ENCODE data around the gene GPR183. TPM values are rescaled to one million over a fixed set of nuclear protein-coding genes. Genes with fewer than 3 reads are reported as not detected.

GPR183 gene
- total and polyA plus RNA-seq, 2 of the 8 experiments (the other 6 are each of a cell fraction or from before 2014, with no cell fraction given): not detected

DNA sequence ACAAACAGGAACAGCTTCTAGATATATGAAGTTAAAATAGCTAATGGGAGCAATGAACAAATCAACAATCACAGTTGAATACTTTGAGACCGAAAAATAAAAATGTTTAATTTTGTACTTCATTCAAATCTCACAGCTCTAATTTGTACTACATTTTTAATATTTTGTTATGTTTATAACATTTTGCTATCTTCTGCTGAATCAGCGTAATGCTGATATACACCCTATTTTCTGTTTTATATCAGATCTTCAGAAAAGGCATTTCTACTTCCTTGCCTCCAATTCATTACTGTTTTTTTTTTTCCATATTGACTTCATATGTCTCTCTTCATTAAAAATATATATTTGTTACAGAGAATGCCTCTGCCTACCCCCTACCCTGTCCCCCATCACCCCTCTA, 27.9 kb upstream of the GPR183 start:
- H3K9ac ChIP-seq (replicated peaks in 1 of 4; ENCODE audit: extremely low read depth in 1 of 4, low read depth in 3 of 4, low read length in 3 of 4): no peak overlapping the region
- ChIA-PET POLR2A (ENCODE audit: partially characterized antibody) (interaction anchor here (0.8 kb wide), 1 partner anchor 126 kb away, joined by 3 read pairs; no protein-coding TSS in a partner anchor), CTCF (ENCODE audit: partially characterized antibody) (interaction anchor here (0.8 to 1.7 kb wide), 10 partner anchors 8 to 507 kb away, joined by 3 to 5 read pairs (median 3); no protein-coding TSS in a partner anchor)
- no peak overlapping the region for H3K18ac ChIP-seq (ENCODE audit: extremely low read depth, low read length)
- no peak overlapping the region for H3K14ac ChIP-seq (ENCODE audit: insufficient read length)
- WGBS, 2 experiments (ENCODE audit: extremely low coverage in 1 of 2, insufficient coverage in 1 of 2, insufficient read length in 1 of 2, insufficient replicate concordance in 2 of 2, low coverage in 1 of 2, low lambda C conversion rate in 2 of 2, missing lambda C conversion rate in 1 of 2): 92% methylated on average over 2 of the region's 2 CpGs; no CpG with 5 or more reads in 1 of the 2 experiments
- H3K79me1 ChIP-seq (ENCODE audit: low read depth, low read length): no peaks in the 10 kb centered on the region
- no peak overlapping the region for H2AK5ac ChIP-seq (ENCODE audit: low read depth, low read length)
- H4K91ac ChIP-seq (replicated peaks; ENCODE audit: insufficient read length, low read length): no peak overlapping the region
- no peaks in the 10 kb centered on the region for H3K27me3 ChIP-seq (replicated peaks in 1 of 4; ENCODE audit: control insufficient read depth in 3 of 4, extremely low read depth in 1 of 4, insufficient read depth in 3 of 4, low read length in 3 of 4)
- H3K9me3 ChIP-seq (ENCODE audit: insufficient read depth in 2 of 2, low read depth in 1 of 2, low read length in 1 of 2): no peaks in the 10 kb centered on the region
- no peaks in the 10 kb centered on the region for H3K23me2 ChIP-seq (ENCODE audit: low read depth, low read length)
- no peak overlapping the region for H2BK20ac ChIP-seq (ENCODE audit: low read length)
- no peak overlapping the region for H4K5ac ChIP-seq (ENCODE audit: insufficient read length, low read depth, low read length)
- no peak overlapping the region for H3K23ac ChIP-seq (ENCODE audit: insufficient read length)
- H2BK12ac ChIP-seq (ENCODE audit: low read depth, low read length): no peak overlapping the region
- no peak overlapping the region for H3K4me2 ChIP-seq (ENCODE audit: insufficient read depth in 1 of 2, low read depth in 2 of 2, low read length in 2 of 2)
- H3K36me3 ChIP-seq (ENCODE audit: control insufficient read depth in 2 of 4, insufficient read depth in 4 of 4, low read length in 3 of 4): peaks cover 0 to 1% (median 0%) of the 10 kb centered on the region in 4 experiments; a peak in 1 of 8 replicates
- H3K79me2 ChIP-seq (ENCODE audit: control insufficient read depth in 1 of 2, insufficient read depth in 2 of 2, low read length in 2 of 2): no peaks in the 10 kb centered on the region
- no peaks in the 10 kb centered on the region for H4K20me1 ChIP-seq (replicated peaks in 1 of 2; ENCODE audit: control insufficient read depth in 1 of 2, insufficient read depth in 2 of 2, low read length in 2 of 2)
- peaks cover 0 to 3% (median 1%) of the 10 kb centered on the region in 4 experiments; a peak in 2 of 7 replicates for H3K4me1 ChIP-seq (replicated peaks in 1 of 4; ENCODE audit: control insufficient read depth in 3 of 4, insufficient read depth in 4 of 4, low read length in 3 of 4)
- no peak for DNase-seq (ENCODE audit: low read depth in 1 of 2, low spot score in 2 of 2)
- H3K4ac ChIP-seq (replicated peaks; ENCODE audit: insufficient read length, low read depth, low read length): no peak overlapping the region
- H2BK120ac ChIP-seq (replicated peaks; ENCODE audit: low read depth, low read length): no peak overlapping the region
- TF ChIP-seq POLR2A (IDR thresholded peaks at IDR 0.05; ENCODE audit: control extremely low read depth in 1 of 2, low read depth in 2 of 2, low read length in 2 of 2) (no peak), MAFK (IDR thresholded peaks at IDR 0.05; ENCODE audit: low read depth, low read length) (peak; percentile 77)
- TF ChIP-seq, protein P1, sequence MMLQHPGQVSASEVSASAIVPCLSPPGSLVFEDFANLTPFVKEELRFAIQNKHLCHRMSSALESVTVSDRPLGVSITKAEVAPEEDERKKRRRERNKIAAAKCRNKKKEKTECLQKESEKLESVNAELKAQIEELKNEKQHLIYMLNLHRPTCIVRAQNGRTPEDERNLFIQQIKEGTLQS (IDR thresholded peaks at IDR 0.05; ENCODE audit: insufficient read depth, low read depth, low read length): no peak
- FAIRE-seq: no peak
- no peak overlapping the region for H2BK15ac ChIP-seq (ENCODE audit: low read length)
- H3K56ac ChIP-seq (replicated peaks; ENCODE audit: insufficient read length, low read depth, low read length): no peak overlapping the region
- H2BK5ac ChIP-seq (ENCODE audit: low read depth, low read length): no peak overlapping the region
- no peak overlapping the region for H2AFZ ChIP-seq (ENCODE audit: low read length)
- no peak overlapping the region for H3K4me3 ChIP-seq (ENCODE audit: extremely low read depth in 1 of 4, insufficient read depth in 2 of 4, low read depth in 3 of 4, low read length in 4 of 4)
- no peak overlapping the region for H4K8ac ChIP-seq (ENCODE audit: extremely low read depth, insufficient read depth, low read length)
- no peak overlapping the region for H3K27ac ChIP-seq (ENCODE audit: low read depth, low read length)
